Measurements from ENCODE around the gene EXT2. TPM values are rescaled to one million over a fixed set of nuclear protein-coding genes. Genes with fewer than 3 reads are reported as not detected.

EXT2 gene
- total and polyA plus RNA-seq, 2 of the 13 experiments (the other 11 are each of a cell fraction or from before 2014, with no cell fraction given) = 61.5 to 68.7 TPM

- TF ChIP-seq PRMT3 (CRISPR knock-in tag; IDR thresholded peaks at IDR 0.05; ENCODE audit: borderline replicate concordance, low read depth) (no peak), ETV5 (CRISPR knock-in tag; IDR thresholded peaks at IDR 0.05; ENCODE audit: borderline replicate concordance) (no peak), MAFF (IDR thresholded peaks at IDR 0.05; ENCODE audit: low read depth, low read length) (no peak)
These were observed 163.5 kb downstream of the EXT2 start (continued) for GRCh38 chr11:44258839-44259420.

GRCh38 chr11:44260081-44260480, 164.6 kb downstream of the EXT2 start:
- no TSS peak for BruUV-seq (replicated peaks)
- CTCF ChIA-PET (ENCODE audit: low intra/inter-chr PET ratio, low total read pairs) = no interaction called here

More at GRCh38 chr11:44260081-44260480, 164.6 kb downstream of the EXT2 start:
- no peak overlapping the region for H3K9ac ChIP-seq (ENCODE audit: insufficient read depth, low read depth, low read length)
- no peaks in the 10 kb centered on the region for H3K9me3 ChIP-seq (ENCODE audit: low read length)
- no peak overlapping the region for H3K27ac ChIP-seq (ENCODE audit: extremely low read length, insufficient read depth, low read length)
- ATAC-seq (no peak; the same call in 2 of the 3 replicates), FAIRE-seq (no peak), DNase-seq (ENCODE audit: low spot score) (no peak)
- whole genome bisulfite sequencing (ENCODE audit: low lambda C conversion rate) = 9% methylated on average over 3 of the region's 4 CpGs
- intact Hi-C loops (cut with micrococcal nuclease; ENCODE audit: unreplicated experiment) (no loop called here), in situ Hi-C loops (cut with HindIII; ENCODE audit: extremely low pct_ligation_motif_present, low pct_unique_long_range_greater_than_20kb) (no loop called here)
- H3K79me2 ChIP-seq (ENCODE audit: insufficient read depth, low read length) = no peaks in the 10 kb centered on the region
- H3K4me1 ChIP-seq (ENCODE audit: insufficient read depth, low read length) = peaks cover 41% of the 10 kb centered on the region
- no peaks in the 10 kb centered on the region; a peak in 2 of 5 replicates for H3K27me3 ChIP-seq (ENCODE audit: control insufficient read depth in 1 of 2, insufficient read depth in 2 of 2, low read length in 2 of 2)
- no peaks in the 10 kb centered on the region for H3K36me3 ChIP-seq (replicated peaks in 1 of 2; ENCODE audit: control insufficient read depth in 1 of 2, insufficient read depth in 2 of 2, low read length in 2 of 2)
- no peak overlapping the region for H3K4me2 ChIP-seq (ENCODE audit: low read depth, low read length)
- no peaks in the 10 kb centered on the region for H4K20me1 ChIP-seq (ENCODE audit: insufficient read depth, low read length)
- POLR2A ChIA-PET = no interaction called here
- H2AFZ ChIP-seq (ENCODE audit: low read length) = no peak overlapping the region
- H3K4me3 ChIP-seq (replicated peaks in 1 of 3; ENCODE audit: insufficient read depth in 1 of 3, low read depth in 2 of 3, low read length in 3 of 3) = no peak overlapping the region
- no peak for TF ChIP-seq ZNF407 (CRISPR knock-in tag; IDR thresholded peaks at IDR 0.05; ENCODE audit: not compliant biosample characterization)
- no peak for TF ChIP-seq PPARG (CRISPR knock-in tag; conservative IDR thresholded peaks at IDR 0.05)
- TF ChIP-seq SETDB1 (CRISPR knock-in tag; IDR thresholded peaks at IDR 0.05; ENCODE audit: borderline replicate concordance) = no peak
- TF ChIP-seq ZNF605 (CRISPR knock-in tag; IDR thresholded peaks at IDR 0.05) = no peak
- 0 out of 2 replicates have a peak, but pooled peaks have one; percentile 7 for TF ChIP-seq HNF4A (CRISPR knock-in tag; IDR thresholded peaks at IDR 0.05)
